ENCODE results near the gene CCDC74A.
"Not testable (repeated sequence)": the region's sequence is repeated elsewhere in the genome, so short reads cannot be mapped to it uniquely, and the experiment has no call there.

Gene CCDC74A

GRCh38 chr2:131566371-131566770 lies 38.7 kb downstream of the CCDC74A start:
- no peak for DNase-seq

GRCh38 chr2:131567891-131568290 lies 40.2 kb downstream of the CCDC74A start:
- no peak for DNase-seq

GRCh38 chr2:131568401-131568800 lies 40.7 kb downstream of the CCDC74A start:
- not testable (repeated sequence) for DNase-seq

- no peak for DNase-seq
These were observed 44.5 kb downstream of the CCDC74A start for GRCh38 chr2:131572175-131572574.

- no peak for DNase-seq
These were observed 50.1 kb downstream of the CCDC74A start for GRCh38 chr2:131577812-131578211.

GRCh38 chr2:131580187-131580586 lies 52.5 kb downstream of the CCDC74A start:
- no peak for DNase-seq

Measured in hematopoietic multipotent progenitor cell treated with erythropoietin and hydrocortisone succinate and interleukin-3 and kit ligand, for 4 days (in vitro differentiated cells).